SU-DHL-6 (cell line): ENCODE data around the gene ARL15.

Experiments used
- CTCF ChIP-seq: fragments of 200-600 bp; sonication (generic); IDR thresholded peaks from one replicate; pipeline ENCODE4 v1.5.1; 2017; ENCODE audit warnings: antibody characterized with exemption, mild to moderate bottlenecking, low read length, moderate library complexity; ENCODE audit not compliant: insufficient read depth, poor library complexity, severe bottlenecking
- EZH2phosphoT487 ChIP-seq: fragments of 200-600 bp; sonication (generic), shearing (Covaris generic); conservative IDR thresholded peaks from 2 replicates; pipeline ENCODE4 v1.6.1; 2018; ENCODE audit warnings: mild to moderate bottlenecking, antibody characterized with exemption, low read length, moderate library complexity, mixed read lengths

DNA sequence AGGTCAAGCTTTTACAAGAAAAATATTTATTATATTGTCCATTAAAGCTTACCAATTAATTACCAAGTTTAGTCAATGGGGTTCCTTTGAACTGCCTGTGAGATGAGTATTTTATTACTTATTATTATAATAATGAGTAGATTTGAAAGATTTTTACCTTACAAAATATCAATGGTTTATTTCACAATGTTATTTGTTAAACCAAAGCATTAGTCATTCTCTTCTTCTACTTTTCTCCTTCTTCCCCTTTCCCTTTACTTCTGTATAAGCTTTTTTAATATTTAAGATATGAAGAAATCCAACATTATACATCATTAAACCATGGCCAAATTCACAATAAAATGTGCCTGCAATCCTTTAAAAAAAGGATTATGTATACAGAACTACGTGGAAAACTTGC lies 369.5 kb downstream of the ARL15 start:
- TF ChIP-seq CTCF (no peak), EZH2phosphoT487 (no peak)
